Measurements from ENCODE around the gene LBHD2. TPM values are rescaled to one million over a fixed set of nuclear protein-coding genes. Genes with fewer than 3 reads are reported as not detected.

LBHD2 gene
- total RNA-seq, 1 donor from 2014 or later, result not detected

DNA sequence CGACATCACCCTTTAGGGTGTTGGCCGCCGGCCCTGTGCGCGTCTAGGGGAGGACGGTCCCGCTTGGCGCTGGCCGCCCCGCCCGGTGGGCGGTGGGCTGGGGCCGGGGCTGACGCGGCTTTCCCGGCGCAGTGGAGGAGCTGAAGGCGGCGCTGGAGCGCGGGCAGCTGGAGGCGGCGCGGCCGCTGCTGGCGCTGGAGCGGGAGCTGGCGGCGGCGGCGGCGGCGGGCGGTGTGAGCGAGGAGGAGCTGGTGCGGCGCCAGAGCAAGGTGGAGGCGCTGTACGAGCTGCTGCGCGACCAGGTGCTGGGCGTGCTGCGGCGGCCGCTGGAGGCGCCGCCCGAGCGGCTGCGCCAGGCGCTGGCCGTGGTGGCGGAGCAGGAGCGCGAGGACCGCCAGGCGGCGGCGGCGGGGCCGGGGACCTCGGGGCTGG, 42.9 kb downstream of the LBHD2 start:
- peak; percentile 57 for DNase-seq (ENCODE audit: low spot score)
- H3K9me3 Mint-ChIP-seq (ENCODE audit: unreplicated experiment), result no peaks in the 10 kb centered on the region
- no peak overlapping the region for H3K4me3 Mint-ChIP-seq (ENCODE audit: unreplicated experiment)
- no peak for TF ChIP-seq CTCF (IDR thresholded peaks at IDR 0.05; ENCODE audit: unreplicated experiment)
- peaks cover 21% of the 10 kb centered on the region for H3K36me3 Mint-ChIP-seq (ENCODE audit: low read depth, unreplicated experiment)
- H3K27me3 Mint-ChIP-seq (ENCODE audit: unreplicated experiment), result peaks cover 23% of the 10 kb centered on the region
- H3K4me1 Mint-ChIP-seq (ENCODE audit: unreplicated experiment), result peaks cover 18% of the 10 kb centered on the region
- H3K27ac Mint-ChIP-seq (ENCODE audit: unreplicated experiment), result no peak overlapping the region

DNA sequence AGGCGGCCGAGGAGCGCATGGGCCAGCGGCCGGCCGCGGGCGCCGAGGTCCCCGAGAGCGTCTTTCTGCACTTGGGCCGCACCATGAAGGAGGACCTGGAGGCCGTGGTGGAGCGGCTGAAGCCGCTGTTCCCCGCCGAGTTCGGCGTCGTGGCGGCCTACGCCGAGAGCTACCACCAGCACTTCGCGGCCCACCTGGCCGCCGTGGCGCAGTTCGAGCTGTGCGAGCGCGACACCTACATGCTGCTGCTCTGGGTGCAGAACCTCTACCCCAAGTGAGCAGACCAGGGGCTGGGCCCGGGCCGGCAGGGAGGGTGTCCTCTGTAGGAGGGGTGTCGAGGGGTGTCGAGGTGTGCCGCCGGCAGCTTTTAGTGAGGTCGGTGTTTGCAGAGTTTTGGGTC, 43.3 kb downstream of the LBHD2 start:
- no peak overlapping the region for H3K27ac Mint-ChIP-seq (ENCODE audit: unreplicated experiment)
- no peak for TF ChIP-seq CTCF (IDR thresholded peaks at IDR 0.05; ENCODE audit: unreplicated experiment)
- peaks cover 25% of the 10 kb centered on the region for H3K27me3 Mint-ChIP-seq (ENCODE audit: unreplicated experiment)
- H3K4me1 Mint-ChIP-seq (ENCODE audit: unreplicated experiment), result peaks cover 18% of the 10 kb centered on the region
- no peak overlapping the region for H3K4me3 Mint-ChIP-seq (ENCODE audit: unreplicated experiment)
- peaks cover 21% of the 10 kb centered on the region for H3K36me3 Mint-ChIP-seq (ENCODE audit: low read depth, unreplicated experiment)
- H3K9me3 Mint-ChIP-seq (ENCODE audit: unreplicated experiment), result no peaks in the 10 kb centered on the region
- no peak for DNase-seq (ENCODE audit: low spot score)

DNA sequence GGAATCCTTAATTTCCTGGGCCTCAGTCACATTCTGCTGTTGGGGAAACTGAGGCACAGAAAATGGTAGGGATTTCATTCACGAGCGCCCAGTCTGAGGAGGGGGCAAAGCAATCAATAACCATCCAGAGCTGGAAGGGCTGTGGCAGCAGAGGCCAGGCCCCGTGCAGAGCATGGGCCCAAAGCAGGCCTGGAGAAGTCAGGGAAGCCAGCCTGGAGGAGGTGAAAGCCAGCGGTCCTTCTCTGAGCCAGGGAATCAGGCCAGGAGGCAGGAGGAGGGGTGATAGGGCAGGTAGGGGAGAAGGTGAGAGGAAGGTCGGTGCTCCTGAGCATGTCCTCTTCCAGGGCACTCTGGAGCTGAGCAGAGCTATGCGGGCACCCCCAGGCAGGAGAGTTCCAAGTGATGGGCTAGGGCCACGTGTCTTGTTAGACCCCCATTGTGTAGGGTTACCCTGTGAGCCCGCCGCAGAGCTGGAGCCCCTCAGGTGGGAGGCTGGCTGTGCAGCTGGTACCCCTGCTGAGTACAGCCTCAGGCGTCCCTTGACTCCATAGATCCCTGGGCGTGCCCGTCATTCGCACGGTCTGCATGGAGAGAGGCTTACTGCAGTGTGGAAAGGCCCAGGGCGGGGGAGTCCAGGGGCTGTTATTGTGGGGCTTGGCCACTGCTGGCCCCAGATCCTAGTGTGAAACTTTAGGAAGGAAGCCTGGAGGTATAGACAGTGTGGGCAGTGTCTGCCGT, 44.0 kb downstream of the LBHD2 start:
- TF ChIP-seq CTCF (IDR thresholded peaks at IDR 0.05; ENCODE audit: unreplicated experiment), result no peak
- peak overlapping the region; percentile 42 for H3K4me3 Mint-ChIP-seq (ENCODE audit: unreplicated experiment)

DNA sequence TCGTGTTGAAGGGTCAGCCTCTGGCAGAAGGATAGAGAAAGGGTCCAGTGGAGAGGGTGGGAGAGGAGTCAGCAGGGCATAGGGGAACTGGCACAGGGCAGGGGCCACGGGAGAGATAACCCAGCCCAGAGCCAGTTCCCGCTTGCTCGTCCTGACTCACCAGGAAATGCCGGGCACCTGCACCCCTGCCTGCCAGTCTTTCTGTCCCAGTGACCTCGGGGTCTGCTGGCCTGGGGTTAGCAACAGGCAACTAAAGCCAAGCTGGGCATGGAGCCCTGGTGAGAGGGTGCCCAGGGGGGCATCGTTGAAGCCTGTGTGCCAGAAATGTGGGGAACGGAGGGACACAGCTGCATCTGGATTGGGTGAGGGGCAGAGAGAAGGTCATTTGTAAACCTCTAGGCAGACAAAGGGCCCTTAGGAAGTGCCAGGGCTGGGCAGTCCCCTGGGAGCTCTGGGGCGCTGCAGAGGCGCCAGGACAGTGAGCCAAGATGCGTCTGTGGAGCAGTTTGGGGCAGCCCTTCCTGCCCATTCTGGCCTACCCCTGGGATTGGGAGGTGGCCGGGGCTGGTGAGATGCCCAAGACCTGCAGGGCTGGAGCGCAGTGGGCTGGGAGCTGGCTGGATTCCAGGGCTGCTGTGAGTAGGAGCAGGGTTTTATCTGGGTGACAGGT, 44.8 kb downstream of the LBHD2 start:
- H3K27me3 Mint-ChIP-seq (ENCODE audit: unreplicated experiment), result peaks cover 25% of the 10 kb centered on the region
- H3K4me1 Mint-ChIP-seq (ENCODE audit: unreplicated experiment), result peaks cover 18% of the 10 kb centered on the region
- H3K9me3 Mint-ChIP-seq (ENCODE audit: unreplicated experiment), result no peaks in the 10 kb centered on the region
- H3K36me3 Mint-ChIP-seq (ENCODE audit: low read depth, unreplicated experiment), result peaks cover 35% of the 10 kb centered on the region
- DNase-seq (ENCODE audit: low spot score), result no peak
- no peak for TF ChIP-seq CTCF (IDR thresholded peaks at IDR 0.05; ENCODE audit: unreplicated experiment)
- H3K27ac Mint-ChIP-seq (ENCODE audit: unreplicated experiment), result no peak overlapping the region
- peak overlapping the region; percentile 62 for H3K4me3 Mint-ChIP-seq (ENCODE audit: unreplicated experiment)

More for the DNA sequence above, 44.0 kb downstream of the LBHD2 start:
- peaks cover 18% of the 10 kb centered on the region for H3K4me1 Mint-ChIP-seq (ENCODE audit: unreplicated experiment)
- no peaks in the 10 kb centered on the region for H3K9me3 Mint-ChIP-seq (ENCODE audit: unreplicated experiment)
- peaks cover 25% of the 10 kb centered on the region for H3K27me3 Mint-ChIP-seq (ENCODE audit: unreplicated experiment)
- H3K36me3 Mint-ChIP-seq (ENCODE audit: low read depth, unreplicated experiment), result peaks cover 27% of the 10 kb centered on the region
- H3K27ac Mint-ChIP-seq (ENCODE audit: unreplicated experiment), result no peak overlapping the region
- no peak for DNase-seq (ENCODE audit: low spot score)
